ENCODE results near the gene DAP.

DNA sequence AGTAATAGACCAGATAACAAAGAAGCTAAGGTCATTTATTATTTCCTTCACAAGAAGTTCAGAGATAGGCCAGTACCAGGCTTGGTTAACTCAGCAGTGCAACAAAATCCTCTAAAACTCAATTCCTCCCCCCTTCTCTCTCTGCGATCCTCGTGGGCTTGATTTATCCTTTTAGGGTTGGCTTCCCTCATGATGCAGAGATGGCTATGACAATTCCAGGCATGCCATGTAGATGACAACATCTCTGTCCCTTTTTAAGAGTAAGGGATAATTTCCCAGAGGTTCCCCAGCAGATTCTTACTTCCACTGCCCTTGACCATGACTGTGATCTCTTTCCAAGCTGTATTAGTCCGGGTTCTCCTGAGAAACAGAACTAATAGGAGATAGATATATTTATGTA is 28.7 kb upstream of the DAP start:
- TF ChIP-seq, protein P1, sequence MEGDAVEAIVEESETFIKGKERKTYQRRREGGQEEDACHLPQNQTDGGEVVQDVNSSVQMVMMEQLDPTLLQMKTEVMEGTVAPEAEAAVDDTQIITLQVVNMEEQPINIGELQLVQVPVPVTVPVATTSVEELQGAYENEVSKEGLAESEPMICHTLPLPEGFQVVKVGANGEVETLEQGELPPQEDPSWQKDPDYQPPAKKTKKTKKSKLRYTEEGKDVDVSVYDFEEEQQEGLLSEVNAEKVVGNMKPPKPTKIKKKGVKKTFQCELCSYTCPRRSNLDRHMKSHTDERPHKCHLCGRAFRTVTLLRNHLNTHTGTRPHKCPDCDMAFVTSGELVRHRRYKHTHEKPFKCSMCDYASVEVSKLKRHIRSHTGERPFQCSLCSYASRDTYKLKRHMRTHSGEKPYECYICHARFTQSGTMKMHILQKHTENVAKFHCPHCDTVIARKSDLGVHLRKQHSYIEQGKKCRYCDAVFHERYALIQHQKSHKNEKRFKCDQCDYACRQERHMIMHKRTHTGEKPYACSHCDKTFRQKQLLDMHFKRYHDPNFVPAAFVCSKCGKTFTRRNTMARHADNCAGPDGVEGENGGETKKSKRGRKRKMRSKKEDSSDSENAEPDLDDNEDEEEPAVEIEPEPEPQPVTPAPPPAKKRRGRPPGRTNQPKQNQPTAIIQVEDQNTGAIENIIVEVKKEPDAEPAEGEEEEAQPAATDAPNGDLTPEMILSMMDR (IDR thresholded peaks at IDR 0.05), result no peak
- no peak for TF ChIP-seq POLR2A (IDR thresholded peaks at IDR 0.05)
